GM12801 (cell line): ENCODE data around the gene FBXO8.

Experiments used
- TF ChIP-seq, protein P1 (sequence below): IDR thresholded peaks from one replicate; pipeline ENCODE4 v1.5.1; 2011; ENCODE audit warnings: control low read depth; ENCODE audit not compliant: insufficient read length; ENCODE audit errors: extremely low read depth

Gene FBXO8

GRCh38 chr4:174317531-174317930 lies 34.1 kb upstream of the FBXO8 start:
- TF ChIP-seq, protein P1, sequence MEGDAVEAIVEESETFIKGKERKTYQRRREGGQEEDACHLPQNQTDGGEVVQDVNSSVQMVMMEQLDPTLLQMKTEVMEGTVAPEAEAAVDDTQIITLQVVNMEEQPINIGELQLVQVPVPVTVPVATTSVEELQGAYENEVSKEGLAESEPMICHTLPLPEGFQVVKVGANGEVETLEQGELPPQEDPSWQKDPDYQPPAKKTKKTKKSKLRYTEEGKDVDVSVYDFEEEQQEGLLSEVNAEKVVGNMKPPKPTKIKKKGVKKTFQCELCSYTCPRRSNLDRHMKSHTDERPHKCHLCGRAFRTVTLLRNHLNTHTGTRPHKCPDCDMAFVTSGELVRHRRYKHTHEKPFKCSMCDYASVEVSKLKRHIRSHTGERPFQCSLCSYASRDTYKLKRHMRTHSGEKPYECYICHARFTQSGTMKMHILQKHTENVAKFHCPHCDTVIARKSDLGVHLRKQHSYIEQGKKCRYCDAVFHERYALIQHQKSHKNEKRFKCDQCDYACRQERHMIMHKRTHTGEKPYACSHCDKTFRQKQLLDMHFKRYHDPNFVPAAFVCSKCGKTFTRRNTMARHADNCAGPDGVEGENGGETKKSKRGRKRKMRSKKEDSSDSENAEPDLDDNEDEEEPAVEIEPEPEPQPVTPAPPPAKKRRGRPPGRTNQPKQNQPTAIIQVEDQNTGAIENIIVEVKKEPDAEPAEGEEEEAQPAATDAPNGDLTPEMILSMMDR: no peak

DNA sequence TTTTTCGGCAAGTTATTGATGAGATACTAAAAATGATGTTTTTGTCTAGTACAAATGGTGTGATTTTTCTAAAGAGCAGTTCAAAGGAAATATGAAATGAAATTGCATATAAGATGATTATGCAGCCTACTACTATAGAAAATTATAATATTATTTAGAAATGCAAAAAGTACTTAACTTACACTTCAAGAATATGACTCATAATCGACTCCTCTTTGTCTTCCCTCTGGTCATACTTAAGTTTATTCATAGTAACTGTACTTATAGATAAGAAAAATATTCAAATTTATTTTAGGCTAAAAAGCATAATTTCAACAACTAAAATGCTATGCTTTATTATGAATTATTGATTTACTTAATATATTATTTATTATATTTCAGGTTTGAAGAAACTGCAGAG lies 33.5 kb upstream of the FBXO8 start:
- TF ChIP-seq, protein P1: no peak

DNA sequence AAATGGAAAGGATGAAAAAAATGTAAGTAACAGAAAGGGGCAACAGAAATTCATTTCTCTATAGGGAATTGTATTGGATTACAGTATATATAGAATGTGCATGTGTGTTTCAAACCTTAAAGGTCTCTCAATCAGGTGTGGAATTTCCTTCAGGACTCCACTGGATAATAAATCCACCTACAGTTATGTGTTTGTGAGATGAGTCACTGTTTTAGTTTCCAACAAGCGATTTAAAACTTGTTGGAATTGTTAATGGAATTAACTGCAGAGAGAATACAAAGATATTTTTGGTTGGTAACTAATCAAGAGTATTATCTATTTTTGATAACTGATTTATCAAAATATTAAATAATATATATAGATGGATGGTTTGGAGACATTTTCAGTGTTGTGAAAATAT lies 33.1 kb upstream of the FBXO8 start:
- TF ChIP-seq, protein P1: no peak

DNA sequence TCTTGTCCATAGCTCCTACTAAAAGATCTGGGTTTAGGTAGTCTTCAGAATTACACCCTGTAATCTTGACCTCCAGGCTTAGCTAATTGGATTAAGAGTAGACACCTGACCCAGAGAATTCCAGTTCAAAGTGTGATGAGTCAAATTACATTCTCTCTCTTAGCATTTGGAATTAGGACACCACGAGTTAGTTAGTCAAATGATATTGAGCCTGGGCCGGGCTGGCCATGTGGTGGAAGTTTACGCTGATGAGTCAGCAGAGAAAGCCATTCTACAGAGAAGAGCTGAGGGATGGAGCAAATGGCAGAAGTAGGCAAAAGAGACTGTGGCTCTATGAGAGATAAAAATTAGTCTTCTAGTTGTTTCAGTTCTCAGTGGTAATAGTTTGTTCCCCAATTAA lies 31.3 kb upstream of the FBXO8 start:
- TF ChIP-seq, protein P1: no peak

DNA sequence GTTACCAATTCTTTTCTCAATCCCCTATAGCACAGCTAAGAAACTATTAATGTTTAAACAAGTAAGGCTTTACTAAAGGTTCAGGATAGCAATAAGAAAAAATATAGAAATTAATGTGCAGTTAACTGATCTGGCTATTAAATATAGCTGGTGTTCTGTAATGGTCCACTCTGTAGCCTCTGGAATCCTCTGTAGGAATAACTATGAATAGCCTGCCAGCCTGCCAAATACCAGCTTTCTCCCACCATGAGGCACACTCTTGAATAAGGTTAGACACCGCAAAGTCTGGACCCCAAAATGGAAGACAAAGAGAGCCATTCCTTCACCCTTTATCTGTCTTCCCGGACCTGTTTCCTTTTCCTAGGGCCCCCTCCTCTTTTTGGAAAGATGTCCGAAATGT lies 30.8 kb upstream of the FBXO8 start:
- TF ChIP-seq, protein P1: no peak

- TF ChIP-seq, protein P1: no peak
These were observed 29.5 kb upstream of the FBXO8 start for GRCh38 chr4:174312993-174313392.

GRCh38 chr4:174307694-174308093 lies 24.2 kb upstream of the FBXO8 start:
- TF ChIP-seq, protein P1: no peak

DNA sequence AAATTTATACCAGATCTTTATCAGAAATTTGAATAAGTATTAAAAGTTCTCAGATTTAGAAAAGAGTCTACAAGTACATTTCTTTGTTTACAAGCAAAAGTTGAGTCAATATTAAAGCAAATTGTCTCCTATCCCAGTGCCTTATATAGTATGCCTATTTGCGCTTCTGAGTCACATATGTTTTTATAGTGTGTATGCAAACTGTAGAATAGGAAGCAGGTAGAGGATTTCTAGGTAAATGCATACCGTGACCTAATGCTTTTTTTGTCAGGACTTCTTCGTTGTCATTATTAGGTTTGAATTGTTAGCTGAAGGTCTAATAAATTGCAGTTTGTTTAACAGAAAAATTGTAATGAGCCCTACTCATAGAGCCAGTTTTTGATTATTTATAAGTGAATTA lies 22.5 kb upstream of the FBXO8 start:
- TF ChIP-seq, protein P1: no peak
